GM12878 (cell line): Measurements from ENCODE around the gene TTC1. TPM values are rescaled to one million over a fixed set of nuclear protein-coding genes. Genes with fewer than 3 reads are reported as not detected.

Source experiments
- ATAC-seq: fragments of 200-7000 bp; cut with Tn5 transposase; 3 replicates; pipeline ENCODE4 v1.9.1; 2020; ENCODE audit warnings: mild to moderate bottlenecking, moderate library complexity
- BruUV-seq: library from RNA; stranded (reverse); fragments of 400-500 nt; replicated peaks from 2 replicates; lab custom pipeline; 2021; lab: Mats Ljungman, UMichigan
- CTCF ChIA-PET: fragments of 300-600 bp; sonication (Branson Sonifier 250); formaldehyde crosslinking; extraction: SDS; loops from one replicate; lab custom pipeline; 2021; ENCODE audit warnings: inconsistent platforms; lab: Yijun Ruan, JAX
- POLR2A ChIA-PET: fragments of 350-600 bp; formaldehyde crosslinking; extraction: SDS; loops from one replicate; lab custom pipeline; 2021; ENCODE audit warnings: inconsistent platforms; lab: Charles Lee
- RAD21 ChIA-PET: fragments of 300-600 bp; sonication (Branson Sonifier 250); formaldehyde crosslinking; loops from one replicate; lab custom pipeline; 2023; ENCODE audit warnings: antibody characterized with exemption; ENCODE audit not compliant: unreplicated experiment; lab: Charles Lee
- SMC1A ChIA-PET: fragments of 300-600 bp; sonication (Branson Sonifier 250); formaldehyde crosslinking; loops from one replicate; lab custom pipeline; 2023; ENCODE audit not compliant: unreplicated experiment, uncharacterized antibody; lab: Charles Lee
- DNase-seq: peaks from one replicate; pipeline ENCODE4 v3.0.0-alpha.2; 2011; ENCODE audit warnings: low read depth, low spot score
- FAIRE-seq: peaks from 3 replicates; lab custom pipeline; 2011; peaks lifted over from hg19 to GRCh38; lab: Jason Lieb, UNC
- H2AFZ ChIP-seq: 2 replicates; pipeline ENCODE4 v1.6.0; 2011; ENCODE audit warnings: low read depth, low read length, control low read depth; ENCODE audit not compliant: control insufficient read depth
- H3K27ac ChIP-seq: 2 replicates; pipeline ENCODE4 v1.5.1; 2011; ENCODE audit warnings: control low read depth; ENCODE audit not compliant: control insufficient read depth, insufficient read depth
- H3K27me3 ChIP-seq, 2 experiments: replicated peaks in 1 of 2; 2 replicates each; pipeline versions ENCODE4 v1.6.0 to v1.6.1; 2011; ENCODE audit warnings: low read length in 1 of 2; ENCODE audit not compliant: control insufficient read depth in 2 of 2, insufficient read depth in 2 of 2
- H3K36me3 ChIP-seq, 2 experiments: 2 replicates each; pipeline ENCODE4 v1.5.1; 2011; ENCODE audit warnings: low read length in 1 of 2; ENCODE audit not compliant: control insufficient read depth in 2 of 2, insufficient read depth in 2 of 2
- H3K4me1 ChIP-seq: 2 replicates; pipeline ENCODE4 v1.6.1; 2011; ENCODE audit warnings: mild to moderate bottlenecking, low read length, moderate library complexity, mixed read lengths; ENCODE audit not compliant: control insufficient read depth, insufficient read depth
- H3K4me2 ChIP-seq: 2 replicates; pipeline ENCODE4 v1.6.0; 2011; ENCODE audit warnings: control low read depth; ENCODE audit not compliant: control insufficient read depth, insufficient read depth
- H3K4me3 ChIP-seq: fragments of 200-600 bp; sonication (generic); 2 replicates; pipeline ENCODE4 v1.5.1; 2016
- H3K79me2 ChIP-seq: 2 replicates; pipeline ENCODE4 v1.6.0; 2011; ENCODE audit warnings: low read length; ENCODE audit not compliant: control insufficient read depth, insufficient read depth
- H3K9ac ChIP-seq: 2 replicates; pipeline ENCODE4 v1.8.0; 2011; ENCODE audit warnings: low read length, control low read depth, mixed read lengths; ENCODE audit not compliant: control insufficient read depth, insufficient read depth
- H3K9me3 ChIP-seq: replicated peaks from 3 replicates; pipeline ENCODE4 v1.5.1; 2011; ENCODE audit warnings: mild to moderate bottlenecking, low read length; ENCODE audit not compliant: control insufficient read depth, insufficient read depth
- H4K20me1 ChIP-seq: 2 replicates; pipeline ENCODE4 v1.6.0; 2011; ENCODE audit not compliant: control insufficient read depth, insufficient read depth
- HCFC1 ChIP-seq: fragments of 150-350 bp; IDR thresholded peaks from 2 replicates; pipeline ENCODE4 v1.6.1; 2014; ENCODE audit warnings: low read length
- WGBS: methylation state at CpG from one replicate; pipeline ENCODE4 v1.1.6; 2016; ENCODE audit warnings: low lambda C conversion rate; ENCODE audit not compliant: insufficient replicate concordance, insufficient coverage; ENCODE audit errors: missing lambda C conversion rate; 5-methylcytosine and 5-hydroxymethylcytosine counted together
- in situ Hi-C: fragments of 300-500 bp; cut with MboI; formaldehyde crosslinking; loops from 9 replicates; pipeline ENCODE4 v1.14.3; 2018; ENCODE audit warnings: mixed read lengths
- intact Hi-C: fragments of 100-400 bp; cut with micrococcal nuclease; formaldehyde crosslinking; loops from one replicate; pipeline ENCODE4 v1.14.2; 2022; ENCODE audit not compliant: unreplicated experiment
- polyA plus RNA-seq, 11 experiments: library from polyadenylated mRNA; depleted of rRNA in 4 of 11; unstranded in 6 of 11; stranded (reverse) in 5 of 11; fragments of >200 nt; fragmentation: Nextera tagmentation in 4 of 11; fragmentation: Illumina TruSeq in 1 of 11; extraction: Ambion mirVana in 4 of 11; extraction: Trizol in 1 of 11; gene quantifications; 1 replicate in 1 of 11; 2 replicates in 10 of 11; pipeline versions ENCODE4 v1.2.1 to v1.2.3, GENCODE V29; 2011 to 2016; ENCODE audit warnings: inconsistent platforms in 2 of 11, missing spikeins in 2 of 11, low read depth in 1 of 11
- total RNA-seq, 4 experiments: library from RNA; depleted of rRNA in 3 of 4; stranded (reverse); fragments of >200 nt in 3 of 4; fragmentation: Illumina TruSeq in 1 of 4; extraction: Trizol in 1 of 4; gene quantifications; 2 replicates each; pipeline versions ENCODE4 v1.2.1 to v1.2.3, GENCODE V29; 2013 to 2021
- TF ChIP-seq, protein P1 (sequence below): IDR thresholded peaks from 2 replicates; pipeline ENCODE4 v1.6.1; 2012; ENCODE audit warnings: low read depth, low read length, improper control_type of control experiment
- TF ChIP-seq, protein P2 (sequence below): fragments of 450-650 bp; formaldehyde crosslinking; IDR thresholded peaks from 2 replicates; pipeline ENCODE4 v1.5.0; 2022; ENCODE audit warnings: mild to moderate bottlenecking, missing genetic modification characterization
- TF ChIP-seq, protein P3 (sequence below): IDR thresholded peaks from 2 replicates; pipeline ENCODE4 v1.6.1; 2011; ENCODE audit warnings: borderline replicate concordance, low read depth, mild to moderate bottlenecking, moderate library complexity, mixed read lengths, low read length; ENCODE audit not compliant: insufficient read depth; ENCODE audit errors: extremely low read length

The TTC1 gene
- total and polyA plus RNA-seq, 10 of the 15 experiments (the other 5 are each of a cell fraction or from before 2014, with no cell fraction given): 46.6 to 160 (median 92.3) TPM

DNA sequence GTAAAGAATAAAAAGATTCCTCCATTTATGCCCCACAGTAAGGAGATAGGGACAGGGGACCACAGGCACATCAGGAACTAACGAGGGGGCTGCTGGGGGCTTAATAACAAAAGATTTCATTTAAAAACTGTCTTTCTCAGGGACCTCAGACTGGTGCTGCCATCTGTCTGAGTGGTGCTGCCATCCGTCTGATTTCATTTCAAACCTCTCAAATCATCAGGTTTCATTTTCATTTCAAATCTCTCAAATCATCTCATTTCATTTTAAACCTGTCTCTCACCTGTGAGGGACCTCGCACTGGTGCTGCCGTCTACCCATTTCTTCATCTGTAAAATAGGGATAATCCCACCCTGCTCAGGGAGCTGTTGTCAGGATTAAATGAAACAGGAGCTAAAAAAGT is 46.7 kb upstream of the TTC1 start:
- Histone ChIP-seq H3K9ac (no peak overlapping the region), H3K36me3 (no peaks in the 10 kb centered on the region), H3K27me3 (peaks cover 2 to 4% of the 10 kb centered on the region in 2 experiments; a peak in 1 of 4 replicates), H3K27ac (no peak overlapping the region), H3K4me2 (no peak overlapping the region), H3K4me1 (no peaks in the 10 kb centered on the region), H4K20me1 (no peaks in the 10 kb centered on the region), H2AFZ (no peak overlapping the region), H3K9me3 (no peaks in the 10 kb centered on the region), H3K4me3 (no peak overlapping the region), H3K79me2 (no peaks in the 10 kb centered on the region)
- FAIRE-seq (no peak), DNase-seq (no peak), ATAC-seq (0 out of 3 replicates have a peak, but pooled peaks have one; percentile 25)
- 38% methylated on average over 4 of the region's 4 CpGs for whole genome bisulfite sequencing
- ChIA-PET SMC1A (interaction anchor here (0.7 to 1.7 kb wide), 4 partner anchors 12 to 630 kb away, joined by 3 to 4 read pairs (median 4); no protein-coding TSS in a partner anchor), POLR2A (interaction anchor here (0.6 to 0.7 kb wide), 3 partner anchors 106 to 425 kb away, joined by 3 to 5 read pairs (median 3); no protein-coding TSS in a partner anchor), RAD21 (interaction anchor here (0.8 to 1.2 kb wide), 2 partner anchors 406 to 552 kb away, joined by 3 to 6 read pairs; no protein-coding TSS in a partner anchor), CTCF (interaction anchor here (0.7 to 1.7 kb wide), 8 partner anchors 10 to 832 kb away, joined by 3 to 6 read pairs (median 4); no protein-coding TSS in a partner anchor)
- intact Hi-C loops: no loop called here
- in situ Hi-C loops: no loop called here
- TF ChIP-seq, protein P1, sequence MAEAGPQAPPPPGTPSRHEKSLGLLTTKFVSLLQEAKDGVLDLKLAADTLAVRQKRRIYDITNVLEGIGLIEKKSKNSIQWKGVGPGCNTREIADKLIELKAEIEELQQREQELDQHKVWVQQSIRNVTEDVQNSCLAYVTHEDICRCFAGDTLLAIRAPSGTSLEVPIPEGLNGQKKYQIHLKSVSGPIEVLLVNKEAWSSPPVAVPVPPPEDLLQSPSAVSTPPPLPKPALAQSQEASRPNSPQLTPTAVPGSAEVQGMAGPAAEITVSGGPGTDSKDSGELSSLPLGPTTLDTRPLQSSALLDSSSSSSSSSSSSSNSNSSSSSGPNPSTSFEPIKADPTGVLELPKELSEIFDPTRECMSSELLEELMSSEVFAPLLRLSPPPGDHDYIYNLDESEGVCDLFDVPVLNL: no peak
- TF ChIP-seq HCFC1: no peak
- TF ChIP-seq, protein P2, sequence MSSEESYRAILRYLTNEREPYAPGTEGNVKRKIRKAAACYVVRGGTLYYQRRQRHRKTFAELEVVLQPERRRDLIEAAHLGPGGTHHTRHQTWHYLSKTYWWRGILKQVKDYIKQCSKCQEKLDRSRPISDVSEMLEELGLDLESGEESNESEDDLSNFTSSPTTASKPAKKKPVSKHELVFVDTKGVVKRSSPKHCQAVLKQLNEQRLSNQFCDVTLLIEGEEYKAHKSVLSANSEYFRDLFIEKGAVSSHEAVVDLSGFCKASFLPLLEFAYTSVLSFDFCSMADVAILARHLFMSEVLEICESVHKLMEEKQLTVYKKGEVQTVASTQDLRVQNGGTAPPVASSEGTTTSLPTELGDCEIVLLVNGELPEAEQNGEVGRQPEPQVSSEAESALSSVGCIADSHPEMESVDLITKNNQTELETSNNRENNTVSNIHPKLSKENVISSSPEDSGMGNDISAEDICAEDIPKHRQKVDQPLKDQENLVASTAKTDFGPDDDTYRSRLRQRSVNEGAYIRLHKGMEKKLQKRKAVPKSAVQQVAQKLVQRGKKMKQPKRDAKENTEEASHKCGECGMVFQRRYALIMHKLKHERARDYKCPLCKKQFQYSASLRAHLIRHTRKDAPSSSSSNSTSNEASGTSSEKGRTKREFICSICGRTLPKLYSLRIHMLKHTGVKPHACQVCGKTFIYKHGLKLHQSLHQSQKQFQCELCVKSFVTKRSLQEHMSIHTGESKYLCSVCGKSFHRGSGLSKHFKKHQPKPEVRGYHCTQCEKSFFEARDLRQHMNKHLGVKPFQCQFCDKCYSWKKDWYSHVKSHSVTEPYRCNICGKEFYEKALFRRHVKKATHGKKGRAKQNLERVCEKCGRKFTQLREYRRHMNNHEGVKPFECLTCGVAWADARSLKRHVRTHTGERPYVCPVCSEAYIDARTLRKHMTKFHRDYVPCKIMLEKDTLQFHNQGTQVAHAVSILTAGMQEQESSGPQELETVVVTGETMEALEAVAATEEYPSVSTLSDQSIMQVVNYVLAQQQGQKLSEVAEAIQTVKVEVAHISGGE: no peak
- TF ChIP-seq, protein P3, sequence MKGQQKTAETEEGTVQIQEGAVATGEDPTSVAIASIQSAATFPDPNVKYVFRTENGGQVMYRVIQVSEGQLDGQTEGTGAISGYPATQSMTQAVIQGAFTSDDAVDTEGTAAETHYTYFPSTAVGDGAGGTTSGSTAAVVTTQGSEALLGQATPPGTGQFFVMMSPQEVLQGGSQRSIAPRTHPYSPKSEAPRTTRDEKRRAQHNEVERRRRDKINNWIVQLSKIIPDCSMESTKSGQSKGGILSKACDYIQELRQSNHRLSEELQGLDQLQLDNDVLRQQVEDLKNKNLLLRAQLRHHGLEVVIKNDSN: no peak
- no TSS peak for BruUV-seq
